ENCODE measurements around the gene LIPT2. TPM values are rescaled to one million over a fixed set of nuclear protein-coding genes. Genes with fewer than 3 reads are reported as not detected.

Gene LIPT2
- polyA plus RNA-seq, 3 donors, result 2.2 to 5.1 (median 4.4) TPM

- Mint-ChIP-seq H3K27ac (no peak overlapping the region), H3K4me1 (no peaks in the 10 kb centered on the region), H3K27me3 (ENCODE audit: low read depth in 3 of 3) (peaks cover 0 to 5% (median 2%) of the 10 kb centered on the region in 3 donors), H3K9me3 (peaks cover 10 to 30% (median 23%) of the 10 kb centered on the region in 7 donors), H3K4me3 (no peak overlapping the region), H3K36me3 (no peaks in the 10 kb centered on the region)
- H3K9me3 ChIP-seq (replicated peaks in 1 of 2; ENCODE audit: control insufficient read depth in 1 of 2, insufficient read depth in 1 of 2, low read length in 2 of 2), result peaks cover 0 to 29% of the 10 kb centered on the region in 2 donors
- TF ChIP-seq CTCF (IDR thresholded peaks at IDR 0.05), result no peak
- H3K27me3 ChIP-seq (ENCODE audit: control insufficient read depth in 2 of 2, insufficient read depth in 2 of 2, low read length in 2 of 2), result no peaks in the 10 kb centered on the region
- no peaks in the 10 kb centered on the region for H3K4me1 ChIP-seq (ENCODE audit: control insufficient read depth in 1 of 2, insufficient read depth in 2 of 2, low read length in 2 of 2)
- no peaks in the 10 kb centered on the region for H3K36me3 ChIP-seq (replicated peaks in 1 of 2; ENCODE audit: control insufficient read depth in 1 of 2, insufficient read depth in 2 of 2, low read length in 2 of 2)
- no peaks in the 10 kb centered on the region for H4K20me1 ChIP-seq (ENCODE audit: insufficient read depth, low read length)
- H2AFZ ChIP-seq (ENCODE audit: insufficient read depth, low read depth, low read length, poor library complexity, severe bottlenecking), result no peak overlapping the region
- no peak overlapping the region for H3K4me2 ChIP-seq (replicated peaks; ENCODE audit: extremely low read depth, low read length, poor library complexity, severe bottlenecking)
- no peak overlapping the region for H3K4me3 ChIP-seq (replicated peaks in 1 of 3; ENCODE audit: low read depth in 2 of 3, low read length in 3 of 3)
- H3K27ac ChIP-seq (ENCODE audit: low read depth in 1 of 2, low read length in 2 of 2), result no peak overlapping the region
- H3K9ac ChIP-seq (ENCODE audit: insufficient read depth, low read length, poor library complexity, severe bottlenecking), result no peak overlapping the region
- DNase-seq, result no peak
- no peaks in the 10 kb centered on the region for H3K79me2 ChIP-seq (ENCODE audit: insufficient read depth, low read length)
- 94% methylated on average over 8 of the region's 9 CpGs for WGBS (ENCODE audit: insufficient coverage)
- intact Hi-C loops (cut with micrococcal nuclease), result no loop called here
These were observed 46.7 kb upstream of the LIPT2 start for GRCh38 chr11:74540270-74540669.

- no peaks in the 10 kb centered on the region for H3K79me2 ChIP-seq (ENCODE audit: insufficient read depth, low read length)
- no peaks in the 10 kb centered on the region for H3K36me3 ChIP-seq (replicated peaks in 1 of 2; ENCODE audit: control insufficient read depth in 1 of 2, insufficient read depth in 2 of 2, low read length in 2 of 2)
- Mint-ChIP-seq H3K36me3 (no peaks in the 10 kb centered on the region), H3K9me3 (peaks cover 7 to 25% (median 20%) of the 10 kb centered on the region in 7 donors), H3K27ac (no peak overlapping the region), H3K4me1 (peaks cover 10% of the 10 kb centered on the region), H3K27me3 (ENCODE audit: low read depth in 3 of 3) (peaks cover 0 to 6% (median 2%) of the 10 kb centered on the region in 3 donors), H3K4me3 (no peak overlapping the region)
- H3K4me1 ChIP-seq (ENCODE audit: control insufficient read depth in 1 of 2, insufficient read depth in 2 of 2, low read length in 2 of 2), result peaks cover 6 to 8% of the 10 kb centered on the region in 2 donors
- no peak overlapping the region for H3K27ac ChIP-seq (ENCODE audit: low read depth in 1 of 2, low read length in 2 of 2)
- peaks cover 0 to 22% of the 10 kb centered on the region in 2 donors for H3K9me3 ChIP-seq (replicated peaks in 1 of 2; ENCODE audit: control insufficient read depth in 1 of 2, insufficient read depth in 1 of 2, low read length in 2 of 2)
- no peak overlapping the region for H3K4me3 ChIP-seq (replicated peaks in 1 of 3; ENCODE audit: low read depth in 2 of 3, low read length in 3 of 3)
- H3K9ac ChIP-seq (ENCODE audit: insufficient read depth, low read length, poor library complexity, severe bottlenecking), result no peak overlapping the region
- H3K27me3 ChIP-seq (ENCODE audit: control insufficient read depth in 2 of 2, insufficient read depth in 2 of 2, low read length in 2 of 2), result no peaks in the 10 kb centered on the region
- H3K4me2 ChIP-seq (replicated peaks; ENCODE audit: extremely low read depth, low read length, poor library complexity, severe bottlenecking), result no peak overlapping the region
- intact Hi-C loops (cut with micrococcal nuclease), result no loop called here
- H2AFZ ChIP-seq (ENCODE audit: insufficient read depth, low read depth, low read length, poor library complexity, severe bottlenecking), result no peak overlapping the region
- H4K20me1 ChIP-seq (ENCODE audit: insufficient read depth, low read length), result no peaks in the 10 kb centered on the region
- DNase-seq, result no peak
- TF ChIP-seq CTCF (IDR thresholded peaks at IDR 0.05), result no peak
These were observed 45.2 kb upstream of the LIPT2 start for GRCh38 chr11:74538680-74539079.

All from CD14-positive monocyte (primary cell).